ENCODE data around the gene NEK8. TPM values are rescaled to one million over a fixed set of nuclear protein-coding genes. Genes with fewer than 3 reads are reported as not detected.

NEK8 gene
- total and polyA plus RNA-seq, 2 of the 8 experiments (the other 6 are each of a cell fraction or from before 2014, with no cell fraction given) = 14.9 to 23.3 TPM

DNA sequence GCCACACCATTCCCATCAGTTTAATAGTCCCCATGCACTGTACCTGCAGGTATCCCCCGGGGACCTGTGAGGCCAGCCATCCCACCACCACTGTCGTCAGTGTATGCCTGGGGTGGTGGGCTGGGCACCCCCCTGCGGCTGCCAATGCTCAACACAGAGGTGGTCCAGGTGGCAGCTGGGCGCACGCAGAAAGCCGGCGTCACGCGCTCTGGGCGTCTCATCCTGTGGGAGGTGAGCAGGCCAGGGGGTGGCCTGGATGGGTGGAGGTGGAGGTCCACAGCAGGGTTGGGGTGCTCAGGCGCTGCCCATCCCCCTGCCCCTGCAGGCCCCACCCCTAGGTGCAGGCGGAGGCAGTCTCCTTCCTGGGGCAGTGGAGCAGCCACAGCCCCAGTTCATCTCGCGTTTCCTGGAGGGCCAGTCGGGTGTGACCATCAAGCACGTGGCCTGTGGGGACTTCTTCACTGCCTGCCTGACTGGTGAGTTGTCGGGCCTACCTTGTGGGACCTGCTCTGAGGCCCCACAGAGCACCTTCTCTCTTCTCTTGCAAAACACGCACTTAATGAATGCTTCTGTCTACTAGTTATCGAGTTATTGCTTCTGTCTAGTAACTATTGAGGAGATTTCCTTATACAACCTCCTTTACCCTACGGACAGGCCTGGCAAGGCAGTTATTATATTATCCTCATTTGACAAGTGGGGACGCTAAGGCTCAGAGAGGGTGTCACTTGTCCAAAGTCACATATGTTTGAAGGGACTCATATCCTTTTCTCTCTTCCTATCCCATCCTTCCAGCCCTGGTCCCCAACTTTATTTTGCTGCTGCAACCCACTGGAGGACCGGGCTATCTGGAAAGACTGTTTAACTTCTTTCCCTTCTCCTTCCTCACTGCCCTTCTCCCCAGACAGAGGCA is 9.4 kb downstream of the NEK8 start:
- DNase-seq (ENCODE audit: low read depth in 1 of 2, low spot score in 2 of 2) (no peak), FAIRE-seq (no peak)
- Histone ChIP-seq H3K27me3 (replicated peaks in 1 of 4; ENCODE audit: control insufficient read depth in 3 of 4, extremely low read depth in 1 of 4, insufficient read depth in 3 of 4, low read length in 3 of 4) (no peaks in the 10 kb centered on the region), H3K36me3 (ENCODE audit: control insufficient read depth in 2 of 4, insufficient read depth in 4 of 4, low read length in 3 of 4) (peaks cover 9 to 17% (median 13%) of the 10 kb centered on the region in 4 experiments; a peak in 7 of 8 replicates), H3K4ac (replicated peaks; ENCODE audit: insufficient read length, low read depth, low read length) (no peak overlapping the region), H3K9ac (replicated peaks in 1 of 4; ENCODE audit: extremely low read depth in 1 of 4, low read depth in 3 of 4, low read length in 3 of 4) (no peak overlapping the region), H4K20me1 (replicated peaks in 1 of 2; ENCODE audit: control insufficient read depth in 1 of 2, insufficient read depth in 2 of 2, low read length in 2 of 2) (peaks cover 0 to 5% of the 10 kb centered on the region in 2 experiments), H2BK15ac (ENCODE audit: low read length) (no peak overlapping the region), H3K4me2 (ENCODE audit: insufficient read depth in 1 of 2, low read depth in 2 of 2, low read length in 2 of 2) (no peak overlapping the region), H3K56ac (replicated peaks; ENCODE audit: insufficient read length, low read depth, low read length) (no peak overlapping the region), H2BK12ac (ENCODE audit: low read depth, low read length) (no peak overlapping the region), H2BK20ac (ENCODE audit: low read length) (no peak overlapping the region), H2BK5ac (ENCODE audit: low read depth, low read length) (no peak overlapping the region), H3K79me2 (ENCODE audit: control insufficient read depth in 1 of 2, insufficient read depth in 2 of 2, low read length in 2 of 2) (no peaks in the 10 kb centered on the region), H3K4me3 (ENCODE audit: extremely low read depth in 1 of 4, insufficient read depth in 2 of 4, low read depth in 3 of 4, low read length in 4 of 4) (no peak overlapping the region), H4K91ac (replicated peaks; ENCODE audit: insufficient read length, low read length) (no peak overlapping the region), H3K4me1 (replicated peaks in 1 of 4; ENCODE audit: control insufficient read depth in 3 of 4, insufficient read depth in 4 of 4, low read length in 3 of 4) (peaks cover 0 to 2% (median 0%) of the 10 kb centered on the region in 4 experiments; a peak in 1 of 7 replicates), H3K14ac (ENCODE audit: insufficient read length) (no peak overlapping the region), H3K27ac (ENCODE audit: low read depth, low read length) (no peak overlapping the region), H2BK120ac (replicated peaks; ENCODE audit: low read depth, low read length) (no peak overlapping the region), H3K23ac (ENCODE audit: insufficient read length) (no peak overlapping the region), H4K5ac (ENCODE audit: insufficient read length, low read depth, low read length) (no peak overlapping the region), H2AFZ (ENCODE audit: low read length) (no peak overlapping the region), H3K18ac (ENCODE audit: extremely low read depth, low read length) (no peak overlapping the region), H3K23me2 (ENCODE audit: low read depth, low read length) (no peaks in the 10 kb centered on the region), H2AK5ac (ENCODE audit: low read depth, low read length) (no peak overlapping the region), H3K9me3 (ENCODE audit: insufficient read depth in 2 of 2, low read depth in 1 of 2, low read length in 1 of 2) (no peaks in the 10 kb centered on the region), H3K79me1 (ENCODE audit: low read depth, low read length) (peaks cover 2% of the 10 kb centered on the region; the same call in 1 of the 2 replicates), H4K8ac (ENCODE audit: extremely low read depth, insufficient read depth, low read length) (peak overlapping the region; percentile 41; the same call in 1 of the 2 replicates)
- ChIA-PET POLR2A (ENCODE audit: partially characterized antibody) (interaction anchor here (9.2 to 15.3 kb wide), 2 partner anchors 11 to 16 kb away, joined by 134 to 813 read pairs; partner anchors contain the start of genes NEK8, RPL23A and TLCD1), CTCF (ENCODE audit: partially characterized antibody) (interaction anchor here (5.6 kb wide), 1 partner anchor 11 kb away, joined by 70 read pairs; the partner anchor contains the start of genes NEK8 and TLCD1)
- 96% methylated on average over 20 of the region's 22 CpGs; no CpG with 5 or more reads in 1 of the 2 experiments for WGBS, 2 experiments (ENCODE audit: extremely low coverage in 1 of 2, insufficient coverage in 1 of 2, insufficient read length in 1 of 2, insufficient replicate concordance in 2 of 2, low coverage in 1 of 2, low lambda C conversion rate in 2 of 2, missing lambda C conversion rate in 1 of 2)
- TF ChIP-seq CHD1 (IDR thresholded peaks at IDR 0.05; ENCODE audit: low read depth, low read length) (no peak), CREB1 (IDR thresholded peaks at IDR 0.05) (no peak), EZH2 (IDR thresholded peaks at IDR 0.05; ENCODE audit: low read depth, low read length, severe bottlenecking) (no peak), SP4 (IDR thresholded peaks at IDR 0.05; ENCODE audit: low read length) (no peak), EGR1 (IDR thresholded peaks at IDR 0.05; ENCODE audit: borderline replicate concordance, low read depth, low read length) (no peak), TBP (IDR thresholded peaks at IDR 0.05; ENCODE audit: low read depth, low read length) (no peak), BRCA1 (IDR thresholded peaks at IDR 0.05; ENCODE audit: low read depth, low read length) (no peak), EP300 (IDR thresholded peaks at IDR 0.05; ENCODE audit: borderline replicate concordance in 1 of 2, low read depth in 2 of 2, low read length in 2 of 2) (no peak), MAFK (IDR thresholded peaks at IDR 0.05; ENCODE audit: low read depth, low read length) (no peak), SIRT6 (IDR thresholded peaks at IDR 0.05; ENCODE audit: low read length) (no peak), TAF7 (optimal IDR thresholded peaks at IDR 0.05; ENCODE audit: borderline replicate concordance, low read depth, low read length) (no peak)
- TF ChIP-seq, protein P1, sequence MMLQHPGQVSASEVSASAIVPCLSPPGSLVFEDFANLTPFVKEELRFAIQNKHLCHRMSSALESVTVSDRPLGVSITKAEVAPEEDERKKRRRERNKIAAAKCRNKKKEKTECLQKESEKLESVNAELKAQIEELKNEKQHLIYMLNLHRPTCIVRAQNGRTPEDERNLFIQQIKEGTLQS (IDR thresholded peaks at IDR 0.05; ENCODE audit: insufficient read depth, low read depth, low read length) = no peak
